Mucosa of gallbladder (tissue), 1 donor: ENCODE data around the gene CD74. TPM values are rescaled to one million over a fixed set of nuclear protein-coding genes. Genes with fewer than 3 reads are reported as not detected.

Experiments
- DNase-seq: peaks from one replicate; pipeline ENCODE4 v3.0.0-alpha.2; 2020; ENCODE audit warnings: low spot score
- total RNA-seq: library from RNA; stranded (reverse); gene quantifications from one replicate; pipeline ENCODE4 v1.2.1, GENCODE V29; 2021
- donor health status: DM: no; HTN: no; CAD: no.

Gene CD74
- total RNA-seq, 1 donor from 2014 or later = 1,336 TPM

GRCh38 chr5:150410524-150411244 is 2.0 kb downstream of the CD74 start:
- DNase-seq = peak; percentile 85

- peak; percentile 91 for DNase-seq
Measured at GRCh38 chr5:150409638-150410523, 2.8 kb downstream of the CD74 start.

- DNase-seq = no peak
Measured at GRCh38 chr5:150408231-150408943, 4.3 kb downstream of the CD74 start.

- no peak for DNase-seq
Measured at GRCh38 chr5:150407096-150407720, 5.5 kb downstream of the CD74 start.

DNA sequence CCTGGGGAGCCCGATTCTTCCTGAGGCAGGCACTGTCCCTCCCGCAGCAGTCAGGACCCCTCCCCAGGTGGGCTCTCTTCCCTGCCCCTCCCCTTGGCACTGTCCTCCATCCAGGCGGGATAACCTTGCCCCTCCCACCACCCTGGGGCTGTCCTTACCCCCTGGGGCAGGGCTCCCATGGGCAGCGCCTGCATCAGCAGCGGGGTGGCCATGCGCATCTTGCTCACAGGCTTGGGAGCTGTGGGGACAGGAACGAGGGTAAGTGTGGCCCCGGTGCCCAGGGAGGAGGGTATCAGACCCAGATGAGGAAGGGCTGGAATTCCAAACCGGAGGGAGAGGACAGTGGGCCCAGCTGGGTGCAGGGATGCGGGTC is 6.0 kb downstream of the CD74 start:
- DNase-seq = no peak

DNA sequence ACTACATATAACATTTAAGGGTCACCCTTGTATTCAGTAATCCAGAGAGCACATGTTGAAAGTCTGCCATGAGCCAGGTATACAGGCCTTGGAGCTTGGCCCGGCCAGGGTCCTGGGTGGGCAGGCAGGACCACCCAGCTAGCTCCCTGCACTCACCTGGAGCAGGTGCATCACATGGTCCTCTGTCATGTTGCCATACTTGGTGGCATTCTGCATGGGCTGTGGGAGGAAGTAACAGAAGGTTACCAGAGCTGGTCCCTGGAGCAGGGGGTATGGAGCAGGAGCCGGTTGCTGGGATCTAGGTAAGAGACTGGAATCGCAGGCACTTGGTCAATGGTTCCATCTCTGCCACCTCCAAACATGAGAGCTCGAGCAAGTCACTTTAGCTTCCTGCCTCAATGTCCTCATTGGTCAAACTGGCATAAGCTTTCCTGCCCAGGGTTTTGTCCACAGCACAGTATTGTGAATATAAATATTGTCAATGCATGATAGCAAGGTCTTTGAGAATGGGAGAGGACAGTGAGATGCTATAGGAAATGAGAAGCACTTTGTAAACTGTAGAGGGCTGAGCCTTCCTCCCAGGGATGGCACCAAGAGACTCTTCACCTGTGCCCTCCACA is 6.5 kb downstream of the CD74 start:
- no peak for DNase-seq

DNA sequence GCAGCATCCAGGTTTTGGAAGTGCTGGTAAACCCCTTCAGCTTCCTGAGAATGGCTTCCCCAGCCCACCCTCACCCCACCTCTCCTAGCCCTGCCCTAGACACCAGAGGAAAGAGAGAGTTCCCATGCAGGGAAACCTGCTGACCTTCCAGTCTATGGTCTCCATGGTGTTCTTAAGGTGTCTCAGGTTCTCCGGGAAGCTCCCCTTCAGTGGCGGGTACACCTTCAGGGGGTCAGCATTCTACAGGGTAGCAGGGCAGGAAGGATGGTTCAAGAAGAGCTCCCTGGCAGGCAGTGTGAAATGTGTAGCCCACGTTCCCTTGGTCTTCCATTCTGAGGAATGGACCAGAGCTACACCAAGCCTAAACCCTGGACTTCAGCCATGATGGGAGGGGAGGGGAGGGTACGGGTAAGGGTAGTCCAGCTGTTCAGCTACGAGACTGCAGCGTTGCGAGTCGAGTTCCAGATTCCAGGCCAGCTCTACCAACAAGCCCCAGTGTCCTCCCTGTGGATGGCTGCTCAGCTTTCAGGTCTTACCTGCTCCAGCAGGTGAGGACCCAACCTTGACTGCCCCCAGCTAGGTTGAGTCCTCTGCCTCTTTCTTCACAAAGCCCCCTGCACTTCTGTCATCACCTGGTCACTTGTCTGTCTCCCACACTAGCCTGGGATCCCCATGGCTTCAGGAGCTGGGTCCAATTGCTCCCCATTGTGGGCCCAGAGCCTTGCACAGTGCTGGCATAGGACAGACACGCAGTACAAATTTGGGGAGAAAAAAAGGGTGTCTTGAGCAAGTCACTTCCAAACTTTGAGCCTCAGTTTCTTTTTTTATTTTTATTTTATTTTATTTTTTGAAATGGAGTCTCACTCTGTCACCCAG is 7.5 kb downstream of the CD74 start:
- DNase-seq = no peak

GRCh38 chr5:150404535-150404934 is 8.2 kb downstream of the CD74 start:
- DNase-seq = no peak

DNA sequence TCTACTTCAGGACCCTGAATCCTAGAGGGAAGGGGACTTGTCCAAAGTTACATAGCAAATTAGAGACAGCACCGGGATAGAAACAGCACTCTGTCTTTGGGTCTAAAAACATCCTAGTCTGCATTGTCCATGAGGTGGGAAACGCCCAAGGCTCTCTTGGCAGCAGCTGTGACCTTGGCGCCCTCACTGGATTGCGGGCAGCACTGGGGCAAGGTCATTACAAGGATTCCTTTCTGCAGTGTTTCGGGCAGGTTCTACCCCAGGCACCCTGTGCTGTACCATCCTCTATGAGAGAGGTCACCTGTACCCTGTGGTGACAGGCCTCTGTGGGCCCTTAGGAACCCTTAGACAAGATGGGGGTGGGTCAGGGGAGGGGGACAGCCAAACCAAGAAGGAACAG is 8.6 kb downstream of the CD74 start:
- no peak for DNase-seq

GRCh38 chr5:150402901-150403342 is 9.8 kb downstream of the CD74 start:
- no peak for DNase-seq

- DNase-seq = no peak
Measured at GRCh38 chr5:150402229-150402773, 10.4 kb downstream of the CD74 start.

DNA sequence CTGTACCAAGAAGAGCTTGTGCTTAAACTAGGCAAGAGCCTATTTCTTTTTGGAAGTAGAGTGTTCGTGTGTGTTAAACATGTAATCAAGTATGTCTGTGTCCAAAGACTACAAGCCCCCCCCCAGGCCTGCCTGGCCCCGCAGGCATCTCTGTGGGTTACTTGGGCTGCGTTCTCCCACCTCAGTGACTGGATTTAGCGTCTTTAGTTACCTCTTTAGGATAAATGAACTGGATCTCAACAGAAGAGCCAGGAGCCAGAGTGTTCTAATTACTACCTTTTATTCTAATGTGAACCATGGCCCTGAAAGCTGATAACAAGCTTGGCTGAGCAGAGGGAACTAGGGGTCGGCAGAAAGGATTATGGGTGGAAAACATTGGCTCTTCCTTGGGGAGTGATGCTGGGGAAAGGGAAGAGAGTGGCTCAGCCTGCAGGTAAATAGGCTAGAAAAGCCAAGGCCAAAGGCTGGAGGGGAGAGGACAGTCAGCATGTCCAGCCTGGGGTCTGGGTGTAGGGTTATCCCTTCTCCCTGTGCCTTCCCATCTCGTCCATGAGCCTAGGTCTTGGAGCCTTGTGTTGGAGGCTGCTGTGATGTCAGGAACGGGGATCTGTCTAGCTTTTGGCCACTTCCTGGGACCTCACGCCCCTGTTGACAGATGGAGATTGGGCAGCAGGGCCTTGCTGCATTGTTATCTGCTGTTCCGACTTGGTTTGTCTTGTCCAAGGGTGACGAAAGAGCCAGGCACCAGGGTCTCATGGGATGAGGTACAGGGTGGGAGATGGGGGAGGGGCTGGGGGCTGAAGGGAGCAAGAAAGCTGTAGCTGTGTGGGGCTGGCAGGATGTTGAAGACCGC is 11.1 kb downstream of the CD74 start:
- no peak for DNase-seq

DNA sequence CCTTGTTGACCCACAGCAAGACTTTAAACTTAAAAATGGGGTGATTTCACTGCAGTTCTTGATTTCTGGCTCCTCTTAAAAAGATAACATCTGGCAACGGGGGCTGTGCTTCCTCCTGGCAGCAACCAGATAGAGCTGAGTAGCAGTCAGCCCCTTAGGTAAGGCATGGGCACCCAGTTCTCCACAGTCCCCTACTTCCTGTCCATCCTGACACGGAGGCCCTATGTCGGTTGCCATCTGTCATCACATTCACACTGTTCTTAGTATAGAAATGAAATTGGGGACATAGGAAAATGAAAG is 11.7 kb downstream of the CD74 start:
- no peak for DNase-seq

GRCh38 chr5:150400316-150401075 is 12.2 kb downstream of the CD74 start:
- no peak for DNase-seq

DNA sequence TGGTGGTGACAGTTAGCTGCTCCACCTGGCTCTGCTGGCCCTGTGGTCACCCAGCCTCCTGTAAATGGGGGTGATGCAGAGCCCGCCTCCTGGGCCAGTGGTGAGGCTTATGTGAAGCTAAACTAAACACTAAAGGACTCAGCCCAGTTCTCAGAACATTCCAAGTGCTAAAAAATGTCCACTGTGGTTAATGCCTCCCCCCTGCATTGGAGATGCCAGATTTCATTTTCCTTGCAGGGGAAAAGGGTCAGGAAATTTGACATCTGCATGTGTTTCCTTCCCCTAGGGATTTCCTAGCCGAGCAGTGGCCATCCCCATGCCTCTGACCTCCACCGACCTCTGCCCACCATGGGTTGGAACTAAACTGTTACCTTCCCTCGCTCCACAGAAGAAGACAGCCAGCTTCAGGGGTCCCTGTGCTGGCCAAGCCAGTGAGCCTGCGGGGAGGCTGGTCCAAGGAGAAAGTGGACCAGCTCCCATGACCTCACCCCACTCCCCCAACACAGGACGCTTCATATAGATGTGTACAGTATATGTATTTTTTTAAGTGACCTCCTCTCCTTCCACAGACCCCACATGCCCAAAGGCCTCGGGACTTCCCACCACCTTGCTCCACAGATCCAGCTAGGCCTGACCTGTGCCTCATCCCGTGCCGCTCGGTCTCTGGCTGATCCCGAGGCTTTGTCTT is 13.0 kb downstream of the CD74 start:
- no peak for DNase-seq

DNA sequence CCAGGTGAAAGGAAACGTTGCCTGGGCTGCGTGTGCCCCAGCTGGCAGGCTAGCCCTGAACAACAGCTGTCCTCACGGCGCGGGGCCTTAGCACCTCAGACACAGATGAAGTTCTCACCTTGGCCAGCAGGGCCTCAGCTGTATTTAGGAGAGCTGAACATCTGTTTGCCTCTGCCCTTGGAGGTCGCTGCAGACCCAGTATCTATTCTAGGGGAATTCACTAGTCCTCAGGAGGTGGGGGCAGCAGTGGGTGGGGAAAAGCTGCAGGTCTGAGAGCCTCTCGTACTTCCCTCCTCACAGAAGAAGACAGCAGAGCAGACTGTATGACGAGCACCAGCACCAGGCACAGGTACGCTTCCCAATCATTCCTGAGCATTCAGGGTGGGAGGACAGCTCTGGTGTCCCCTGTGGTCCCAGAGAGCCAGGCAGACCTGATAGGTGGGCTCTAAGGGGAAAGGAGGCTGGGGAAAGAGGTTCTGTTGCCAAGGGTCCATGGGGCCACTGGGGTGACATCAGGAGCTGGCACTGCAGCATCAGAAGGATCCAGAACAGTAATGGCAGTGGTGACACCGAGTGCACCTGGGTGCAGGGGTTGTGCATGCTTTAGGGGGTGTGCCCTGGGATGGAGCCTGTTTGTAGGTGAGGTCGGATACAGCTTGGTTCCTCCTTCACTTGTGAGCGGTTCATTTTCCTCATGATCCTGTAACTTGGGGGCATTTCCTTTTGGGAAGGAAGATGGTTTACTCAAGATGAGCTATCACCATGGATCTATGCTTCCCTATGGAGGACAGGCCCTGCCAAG is 13.8 kb downstream of the CD74 start:
- no peak for DNase-seq
